Spleen (tissue), 11 donors: Measurements from ENCODE around the gene IMPA2. TPM values are rescaled to one million over a fixed set of nuclear protein-coding genes. Genes with fewer than 3 reads are reported as not detected.
A peak's percentile ranks its signal among the peaks of the same experiment; 100 is the strongest.

ENCODE experiments used
- DNase-seq: peaks from one replicate; pipeline ENCODE4 v3.0.0-alpha.2; 2020
- H3K27ac ChIP-seq, 8 donors: fragments of 200-600 bp; sonication (generic) in 7 of 8; 1 replicate in 4 of 8; 2 replicates in 4 of 8; pipeline versions ENCODE4 v1.5.0 to v1.8.0; 2016 to 2021; ENCODE audit warnings: inconsistent platforms in 4 of 8, mild to moderate bottlenecking in 4 of 8, moderate library complexity in 1 of 8
- H3K27me3 ChIP-seq, 7 donors: fragments of 200-600 bp; sonication (generic) in 6 of 7; replicated peaks in 1 of 7; 1 replicate in 4 of 7; 2 replicates in 3 of 7; pipeline versions ENCODE4 v1.5.0 to v1.8.0; 2016 to 2021; ENCODE audit warnings: inconsistent platforms in 3 of 7, mild to moderate bottlenecking in 1 of 7
- H3K36me3 ChIP-seq, 6 donors: fragments of 200-600 bp; sonication (generic) in 5 of 6; 1 replicate in 4 of 6; 2 replicates in 2 of 6; pipeline versions ENCODE4 v1.5.0 to v1.8.0; 2016 to 2021; ENCODE audit warnings: inconsistent platforms in 2 of 6
- H3K4me1 ChIP-seq, 6 donors: fragments of 200-600 bp; sonication (generic) in 5 of 6; 1 replicate in 3 of 6; 2 replicates in 3 of 6; pipeline versions ENCODE4 v1.5.0 to v1.8.0; 2016 to 2021; ENCODE audit warnings: inconsistent platforms in 3 of 6
- H3K4me3 ChIP-seq, 8 donors: fragments of 200-600 bp; sonication (generic) in 7 of 8; 1 replicate in 4 of 8; 2 replicates in 4 of 8; pipeline versions ENCODE4 v1.5.0 to v1.8.0; 2016 to 2021; ENCODE audit warnings: inconsistent platforms in 4 of 8, mild to moderate bottlenecking in 4 of 8, moderate library complexity in 2 of 8
- H3K9me3 ChIP-seq, 8 donors: fragments of 200-600 bp; sonication (generic) in 7 of 8; 1 replicate in 4 of 8; 2 replicates in 4 of 8; pipeline versions ENCODE4 v1.5.0 to v1.8.0; 2016 to 2021; ENCODE audit warnings: inconsistent platforms in 4 of 8
- POLR2A ChIP-seq, 3 donors: fragments of 450-650 bp; IDR thresholded peaks; one replicate each; pipeline ENCODE4 v1.5.1; 2017; ENCODE audit warnings: antibody characterized with exemption in 3 of 3, mild to moderate bottlenecking in 1 of 3
- POLR2AphosphoS5 ChIP-seq, 3 donors: sonication (generic); formaldehyde crosslinking; IDR thresholded peaks; one replicate each; pipeline ENCODE4 v1.5.1; 2017; ENCODE audit warnings: antibody characterized with exemption in 3 of 3
- WGBS, 5 donors: extraction: QIAGEN DNeasy Blood & Tissue Kit in 3 of 5; methylation state at CpG; one replicate each; pipeline versions ENCODE4 v1.1.5 to v1.1.7; 2013 to 2018; 5-methylcytosine and 5-hydroxymethylcytosine counted together
- intact Hi-C: fragments of 100-400 bp; cut with DNase I; formaldehyde crosslinking; loops from one replicate; pipeline ENCODE4 v1.15.0; 2023; ENCODE audit warnings: low total_unique reads
- polyA plus RNA-seq, 3 donors: library from polyadenylated mRNA; stranded (reverse); fragments of 200-250 nt; gene quantifications; one replicate each; pipeline ENCODE4 v1.2.1, GENCODE V29; 2013
- total RNA-seq, 7 donors: library from RNA; depleted of rRNA in 3 of 7; stranded (reverse); fragments of >200 nt in 3 of 7; fragmentation: NEBNext Ultra II Directional in 4 of 7; extraction: Animal tissue kit (Norgen Biotek cat#: 25700) in 4 of 7; gene quantifications; one replicate each; pipeline versions ENCODE4 v1.1.0 to v1.2.1, GENCODE V29; 2016 to 2021
- TF ChIP-seq, protein P1 (sequence below), 11 experiments: fragments of 200-600 bp in 7 of 11; fragments of 450-650 bp in 4 of 11; sonication (generic) in 4 of 11; IDR thresholded peaks in 8 of 11; conservative IDR thresholded peaks in 3 of 11; 1 replicate in 7 of 11; 2 replicates in 4 of 11; pipeline versions ENCODE4 v1.4.0 to v1.8.0; 2016 to 2021; ENCODE audit warnings: antibody characterized with exemption in 11 of 11, inconsistent platforms in 4 of 11, mild to moderate bottlenecking in 1 of 11
- donor health status: healthy with polysubstance abuse.
- donor health status: DM: no; HTN: no; CAD: no; lungs with moderate emphysema.
- donor health status: DM: no; HTN: no; CAD: no.
- donor health status: Bipolar disorder and iron deficiency.
- donor health status: healthy.
- donor health status: DM: no; HTN: no; CAD: no.
- donor health status: DM: yes; HTN: yes; CAD: no.

The IMPA2 gene
- total and polyA plus RNA-seq, 10 donors, result 11.1 to 60.7 (median 32.9) TPM

DNA sequence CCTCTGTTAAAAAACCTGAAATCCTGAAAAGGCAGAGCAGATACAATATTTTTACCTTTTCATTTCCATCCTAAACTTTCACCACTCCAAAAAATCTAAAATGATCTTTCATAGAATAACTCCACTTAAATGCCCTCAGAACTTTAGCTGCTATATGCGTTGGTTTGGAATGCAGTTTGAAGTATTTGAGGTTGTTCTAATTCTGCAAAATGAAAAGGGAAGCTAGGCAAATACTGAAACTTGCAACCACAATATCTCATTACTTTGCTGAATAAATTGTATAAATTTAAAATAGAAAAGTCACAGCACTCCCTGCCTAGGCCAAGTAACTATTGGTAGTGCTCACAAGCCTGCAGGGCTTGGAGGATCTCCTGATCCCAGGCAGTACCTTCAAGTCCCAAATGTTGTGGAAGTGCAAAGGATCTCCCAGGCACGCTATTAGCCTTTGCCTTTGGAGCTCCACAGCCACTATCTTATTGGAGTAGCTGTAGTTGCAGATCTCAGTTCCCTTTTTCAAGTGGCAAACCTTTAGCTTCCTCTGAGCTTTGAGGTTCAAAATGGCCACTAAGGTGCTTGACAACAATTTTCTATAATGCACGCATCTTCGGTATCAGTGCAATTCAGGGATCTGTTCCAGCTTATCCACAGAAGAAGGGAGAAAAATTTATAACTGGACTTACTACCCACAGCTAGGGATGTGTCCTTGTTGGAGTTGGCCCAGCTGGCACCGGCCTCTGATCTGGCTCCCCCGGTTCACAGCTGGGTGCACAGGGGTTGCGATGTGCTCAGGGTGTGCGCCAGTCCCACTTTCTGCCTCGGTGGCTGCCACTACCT, 68.9 kb downstream of the IMPA2 start:
- Histone ChIP-seq H3K4me3 (peak overlapping the region in 3 of 8 donors; percentile 3 to 50 (median 20)), H3K4me1 (peaks cover 2 to 51% (median 25%) of the 10 kb centered on the region in 6 donors), H3K9me3 (no peaks in the 10 kb centered on the region), H3K27me3 (no peaks in the 10 kb centered on the region), H3K36me3 (no peaks in the 10 kb centered on the region), H3K27ac (peak overlapping the region in 5 of 8 donors; percentile 45 to 73 (median 58))
- intact Hi-C loops, result no loop called here
- no peak for DNase-seq
- TF ChIP-seq POLR2A (IDR thresholded peaks at IDR 0.05), result no peak
- peak in 1 of 3 donors; percentile 14 for TF ChIP-seq POLR2AphosphoS5 (IDR thresholded peaks at IDR 0.05)
- TF ChIP-seq, protein P1, sequence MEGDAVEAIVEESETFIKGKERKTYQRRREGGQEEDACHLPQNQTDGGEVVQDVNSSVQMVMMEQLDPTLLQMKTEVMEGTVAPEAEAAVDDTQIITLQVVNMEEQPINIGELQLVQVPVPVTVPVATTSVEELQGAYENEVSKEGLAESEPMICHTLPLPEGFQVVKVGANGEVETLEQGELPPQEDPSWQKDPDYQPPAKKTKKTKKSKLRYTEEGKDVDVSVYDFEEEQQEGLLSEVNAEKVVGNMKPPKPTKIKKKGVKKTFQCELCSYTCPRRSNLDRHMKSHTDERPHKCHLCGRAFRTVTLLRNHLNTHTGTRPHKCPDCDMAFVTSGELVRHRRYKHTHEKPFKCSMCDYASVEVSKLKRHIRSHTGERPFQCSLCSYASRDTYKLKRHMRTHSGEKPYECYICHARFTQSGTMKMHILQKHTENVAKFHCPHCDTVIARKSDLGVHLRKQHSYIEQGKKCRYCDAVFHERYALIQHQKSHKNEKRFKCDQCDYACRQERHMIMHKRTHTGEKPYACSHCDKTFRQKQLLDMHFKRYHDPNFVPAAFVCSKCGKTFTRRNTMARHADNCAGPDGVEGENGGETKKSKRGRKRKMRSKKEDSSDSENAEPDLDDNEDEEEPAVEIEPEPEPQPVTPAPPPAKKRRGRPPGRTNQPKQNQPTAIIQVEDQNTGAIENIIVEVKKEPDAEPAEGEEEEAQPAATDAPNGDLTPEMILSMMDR (IDR thresholded peaks at IDR 0.05 in 8 of 11, conservative IDR thresholded peaks at IDR 0.05 in 3 of 11), result no peak
- 41 to 67% (median 50%) methylated on average over 9 of the region's 9 CpGs for WGBS, 5 donors

DNA sequence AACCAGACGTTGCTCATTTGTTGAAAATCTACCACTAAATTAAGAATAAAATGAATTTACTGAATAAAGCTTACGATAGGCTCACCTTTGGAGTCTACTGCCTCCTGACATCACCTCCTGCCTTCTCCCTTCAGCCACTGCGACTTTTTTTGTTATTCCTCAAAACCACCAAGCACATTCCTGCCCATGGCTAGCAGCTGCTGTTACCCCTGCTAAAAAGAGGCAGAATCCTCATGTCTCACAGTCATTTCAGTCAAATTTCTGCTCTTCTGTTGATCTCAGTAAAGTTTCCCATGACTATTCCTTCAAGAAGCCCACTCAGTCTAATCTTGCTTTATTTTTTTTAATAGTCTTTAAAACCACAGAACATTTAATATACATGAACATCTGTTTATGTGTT, 71.6 kb downstream of the IMPA2 start:
- intact Hi-C loops, result no loop called here
- H3K27me3 ChIP-seq, result no peaks in the 10 kb centered on the region
- peak overlapping the region in 4 of 8 donors; percentile 29 to 41 (median 34) for H3K27ac ChIP-seq
- no peak overlapping the region for H3K4me3 ChIP-seq
- WGBS, 5 donors, result 71 to 82% (median 76%) methylated on average over 3 of the region's 3 CpGs
- no peaks in the 10 kb centered on the region for H3K36me3 ChIP-seq
- DNase-seq, result no peak
- peaks cover 2 to 51% (median 25%) of the 10 kb centered on the region in 6 donors for H3K4me1 ChIP-seq
- TF ChIP-seq POLR2AphosphoS5 (IDR thresholded peaks at IDR 0.05) (no peak), POLR2A (IDR thresholded peaks at IDR 0.05) (no peak)
- TF ChIP-seq, protein P1 (IDR thresholded peaks at IDR 0.05 in 8 of 11, conservative IDR thresholded peaks at IDR 0.05 in 3 of 11), result no peak
- no peaks in the 10 kb centered on the region for H3K9me3 ChIP-seq

DNA sequence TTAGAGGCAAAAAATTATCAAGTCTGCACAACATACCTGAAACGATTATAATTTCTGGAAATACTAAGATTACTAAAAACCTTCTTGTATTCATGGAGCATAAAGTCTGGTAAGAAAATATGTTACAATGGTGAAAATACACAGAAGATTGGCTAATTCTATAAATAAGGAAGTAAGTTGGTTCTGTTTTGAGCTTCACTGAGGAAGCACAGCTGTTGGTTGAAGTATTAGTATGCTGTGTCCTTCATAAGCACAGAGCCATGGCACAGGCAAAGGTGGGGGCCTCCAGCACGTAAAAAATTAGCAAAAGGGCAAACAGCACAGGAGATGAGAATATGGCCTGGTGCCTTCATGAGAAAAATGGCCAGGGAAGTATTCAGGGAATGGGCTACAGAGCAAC, 72.0 kb downstream of the IMPA2 start:
- Histone ChIP-seq H3K27me3 (no peaks in the 10 kb centered on the region), H3K4me1 (peaks cover 2 to 50% (median 25%) of the 10 kb centered on the region in 6 donors), H3K36me3 (no peaks in the 10 kb centered on the region), H3K4me3 (no peak overlapping the region), H3K9me3 (no peaks in the 10 kb centered on the region), H3K27ac (peak overlapping the region in 4 of 8 donors; percentile 29 to 41 (median 34))
- no peak for TF ChIP-seq POLR2A (IDR thresholded peaks at IDR 0.05)
- no peak for TF ChIP-seq POLR2AphosphoS5 (IDR thresholded peaks at IDR 0.05)
- TF ChIP-seq, protein P1 (IDR thresholded peaks at IDR 0.05 in 8 of 11, conservative IDR thresholded peaks at IDR 0.05 in 3 of 11), result no peak
- WGBS, 5 donors, result 28 to 45% (median 33%) methylated on average over 2 of the region's 2 CpGs
- no peak for DNase-seq
- intact Hi-C loops, result no loop called here
